Tibial artery (tissue), 4 donors: ENCODE measurements around the gene SLC13A3.
"Not testable (repeated sequence)": the region's sequence is repeated elsewhere in the genome, so short reads cannot be mapped to it uniquely, and the experiment has no call there.

Experiments
- DNase-seq, 2 donors: peaks; one replicate each; pipeline ENCODE4 v3.0.0-alpha.2; 2019
- H3K27ac ChIP-seq, 2 donors: fragments of 200-600 bp; sonication (generic) in 1 of 2; 1 replicate in 1 of 2; 2 replicates in 1 of 2; pipeline ENCODE4 v1.5.1; 2018 to 2019; ENCODE audit warnings: mild to moderate bottlenecking in 1 of 2
- H3K27me3 ChIP-seq, 2 donors: fragments of 200-600 bp; sonication (generic) in 1 of 2; one replicate each; pipeline versions ENCODE4 v1.5.1 to v1.6.0; 2016 to 2019
- H3K36me3 ChIP-seq, 3 donors: fragments of 200-600 bp; sonication (generic) in 2 of 3; one replicate each; pipeline ENCODE4 v1.5.1; 2016 to 2019; ENCODE audit warnings: mild to moderate bottlenecking in 2 of 3
- H3K4me1 ChIP-seq, 4 donors: fragments of 200-600 bp; sonication (generic) in 2 of 4; 1 replicate in 3 of 4; 2 replicates in 1 of 4; pipeline ENCODE4 v1.5.1; 2016 to 2019
- H3K4me3 ChIP-seq, 2 donors: fragments of 200-600 bp; sonication (generic) in 1 of 2; 1 replicate in 1 of 2; 2 replicates in 1 of 2; pipeline ENCODE4 v1.5.1; 2018 to 2019; ENCODE audit warnings: mild to moderate bottlenecking in 2 of 2
- H3K9me3 ChIP-seq, 3 donors: fragments of 200-600 bp; sonication (generic) in 1 of 3; one replicate each; pipeline ENCODE4 v1.5.1; 2016 to 2019
- intact Hi-C: fragments of 100-400 bp; cut with DNase I; formaldehyde crosslinking; loops from one replicate; pipeline ENCODE4 v1.15.0; 2023; ENCODE audit warnings: low total_unique reads
- TF ChIP-seq, protein P1 (sequence below), 2 experiments: fragments of 200-600 bp in 1 of 2; fragments of 450-650 bp in 1 of 2; IDR thresholded peaks; one replicate each; pipeline ENCODE4 v1.5.1; 2017 to 2019; ENCODE audit warnings: antibody characterized with exemption in 2 of 2, mild to moderate bottlenecking in 1 of 2, moderate library complexity in 1 of 2

SLC13A3 gene

DNA sequence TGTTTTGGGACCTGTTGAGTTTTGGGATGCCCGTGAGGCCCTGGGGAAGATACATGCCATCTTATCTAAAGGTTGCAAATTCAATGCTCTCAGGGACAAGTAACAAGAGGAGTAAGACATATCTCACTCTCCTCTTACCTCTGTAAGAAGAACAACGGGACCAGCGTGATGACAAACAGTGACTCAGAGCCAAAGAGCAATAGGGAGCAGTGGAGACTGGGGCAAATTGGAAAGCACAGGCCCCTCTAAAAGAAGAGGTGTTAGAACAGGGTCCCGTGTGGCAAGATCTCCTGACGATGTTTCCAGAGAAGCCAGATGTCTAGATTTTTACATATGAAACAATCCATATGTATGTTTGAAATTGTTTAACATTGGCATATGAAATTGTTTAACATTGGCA is 26.3 kb upstream of the SLC13A3 start:
- TF ChIP-seq, protein P1, sequence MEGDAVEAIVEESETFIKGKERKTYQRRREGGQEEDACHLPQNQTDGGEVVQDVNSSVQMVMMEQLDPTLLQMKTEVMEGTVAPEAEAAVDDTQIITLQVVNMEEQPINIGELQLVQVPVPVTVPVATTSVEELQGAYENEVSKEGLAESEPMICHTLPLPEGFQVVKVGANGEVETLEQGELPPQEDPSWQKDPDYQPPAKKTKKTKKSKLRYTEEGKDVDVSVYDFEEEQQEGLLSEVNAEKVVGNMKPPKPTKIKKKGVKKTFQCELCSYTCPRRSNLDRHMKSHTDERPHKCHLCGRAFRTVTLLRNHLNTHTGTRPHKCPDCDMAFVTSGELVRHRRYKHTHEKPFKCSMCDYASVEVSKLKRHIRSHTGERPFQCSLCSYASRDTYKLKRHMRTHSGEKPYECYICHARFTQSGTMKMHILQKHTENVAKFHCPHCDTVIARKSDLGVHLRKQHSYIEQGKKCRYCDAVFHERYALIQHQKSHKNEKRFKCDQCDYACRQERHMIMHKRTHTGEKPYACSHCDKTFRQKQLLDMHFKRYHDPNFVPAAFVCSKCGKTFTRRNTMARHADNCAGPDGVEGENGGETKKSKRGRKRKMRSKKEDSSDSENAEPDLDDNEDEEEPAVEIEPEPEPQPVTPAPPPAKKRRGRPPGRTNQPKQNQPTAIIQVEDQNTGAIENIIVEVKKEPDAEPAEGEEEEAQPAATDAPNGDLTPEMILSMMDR (IDR thresholded peaks at IDR 0.05) = no peak
- no peak for DNase-seq
- no peak overlapping the region for H3K27ac ChIP-seq
- peaks cover 0 to 10% (median 4%) of the 10 kb centered on the region in 3 donors for H3K36me3 ChIP-seq
- no peaks in the 10 kb centered on the region for H3K27me3 ChIP-seq
- no peaks in the 10 kb centered on the region for H3K9me3 ChIP-seq
- intact Hi-C loops = no loop called here
- H3K4me1 ChIP-seq = peaks cover 0 to 3% (median under 1%) of the 10 kb centered on the region in 4 donors
- no peak overlapping the region for H3K4me3 ChIP-seq

DNA sequence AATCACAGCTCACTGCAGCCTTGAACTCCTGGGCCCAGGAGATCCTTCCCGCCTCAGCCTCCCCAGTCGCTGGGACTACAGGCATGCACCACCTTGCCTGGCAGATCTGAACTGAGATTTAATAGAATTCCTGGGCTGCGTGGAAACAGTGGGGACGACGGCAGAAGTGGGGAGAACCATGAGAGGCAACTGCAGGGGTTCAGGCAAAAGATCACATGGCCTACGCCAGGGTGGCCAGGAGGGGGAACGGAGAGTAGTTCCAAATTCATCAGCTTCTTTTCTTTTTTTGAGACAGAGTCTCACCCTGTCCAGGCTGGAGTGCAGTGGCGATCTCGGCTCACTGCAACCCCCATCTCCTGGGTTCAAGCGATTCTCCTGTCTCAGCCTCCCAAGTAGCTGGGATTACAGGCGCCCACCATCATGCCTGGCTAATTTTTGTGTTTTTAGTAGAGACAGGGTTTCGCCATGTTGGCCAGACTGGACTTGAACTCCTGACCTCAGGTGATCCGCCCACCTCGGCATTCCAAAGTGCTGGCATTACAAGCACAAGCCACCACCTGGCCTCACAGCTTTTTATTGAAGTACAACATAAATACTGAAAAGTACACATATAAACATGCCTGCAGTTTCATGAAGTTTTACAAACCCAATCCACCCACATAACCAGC is 25.5 kb upstream of the SLC13A3 start:
- H3K27me3 ChIP-seq, H3K4me3 ChIP-seq, H3K4me1 ChIP-seq, H3K9me3 ChIP-seq, H3K27ac ChIP-seq, DNase-seq, intact Hi-C loops, H3K36me3 ChIP-seq: not testable (repeated sequence)

DNA sequence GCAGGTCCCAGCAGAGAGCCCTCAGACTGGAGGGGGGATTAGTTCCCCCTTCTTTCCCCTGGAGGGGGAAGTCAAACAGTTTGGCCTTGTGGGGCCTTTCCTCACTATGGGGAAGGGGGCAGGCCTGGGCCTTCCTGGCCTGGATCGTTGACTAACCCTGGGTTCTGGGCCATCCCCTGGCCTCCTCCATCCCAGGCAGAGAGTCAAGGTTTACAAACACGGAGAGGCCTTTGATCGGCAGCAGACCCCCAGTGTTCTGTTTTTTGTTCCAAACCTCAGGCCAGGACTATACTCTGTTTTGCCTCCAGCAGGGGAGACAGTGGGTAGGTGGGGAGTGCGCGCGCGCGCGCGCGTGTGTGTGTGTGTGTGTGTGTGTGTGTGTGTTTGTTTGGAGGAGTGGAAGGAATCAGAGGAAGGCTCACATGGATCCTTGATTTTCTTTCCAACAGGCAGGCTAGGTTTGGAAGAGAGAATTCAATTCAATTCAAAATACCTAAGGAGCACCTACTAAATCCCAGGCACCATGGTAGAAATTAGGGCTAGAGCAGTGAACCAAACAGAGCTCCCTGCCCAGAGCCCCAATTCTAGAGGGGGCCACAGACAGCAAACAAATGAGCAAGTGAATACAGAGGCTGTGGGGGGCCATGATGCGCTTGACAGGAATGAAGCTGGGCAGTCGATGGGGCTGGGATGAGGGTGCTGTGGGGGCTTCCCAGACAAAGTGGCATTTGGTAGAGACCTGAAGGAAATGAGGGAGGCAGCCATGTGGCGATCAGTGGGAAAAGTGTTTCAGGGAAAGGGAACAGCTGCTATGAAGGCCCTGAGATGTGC is 23.2 kb upstream of the SLC13A3 start:
- Histone ChIP-seq H3K27me3 (no peaks in the 10 kb centered on the region), H3K27ac (no peak overlapping the region), H3K4me3 (no peak overlapping the region), H3K36me3 (peaks cover 0 to 5% (median 0%) of the 10 kb centered on the region in 3 donors), H3K4me1 (no peaks in the 10 kb centered on the region), H3K9me3 (peaks cover 0 to 12% (median 8%) of the 10 kb centered on the region in 3 donors)
- DNase-seq = no peak
- intact Hi-C loops = no loop called here
- TF ChIP-seq, protein P1 (IDR thresholded peaks at IDR 0.05) = no peak

DNA sequence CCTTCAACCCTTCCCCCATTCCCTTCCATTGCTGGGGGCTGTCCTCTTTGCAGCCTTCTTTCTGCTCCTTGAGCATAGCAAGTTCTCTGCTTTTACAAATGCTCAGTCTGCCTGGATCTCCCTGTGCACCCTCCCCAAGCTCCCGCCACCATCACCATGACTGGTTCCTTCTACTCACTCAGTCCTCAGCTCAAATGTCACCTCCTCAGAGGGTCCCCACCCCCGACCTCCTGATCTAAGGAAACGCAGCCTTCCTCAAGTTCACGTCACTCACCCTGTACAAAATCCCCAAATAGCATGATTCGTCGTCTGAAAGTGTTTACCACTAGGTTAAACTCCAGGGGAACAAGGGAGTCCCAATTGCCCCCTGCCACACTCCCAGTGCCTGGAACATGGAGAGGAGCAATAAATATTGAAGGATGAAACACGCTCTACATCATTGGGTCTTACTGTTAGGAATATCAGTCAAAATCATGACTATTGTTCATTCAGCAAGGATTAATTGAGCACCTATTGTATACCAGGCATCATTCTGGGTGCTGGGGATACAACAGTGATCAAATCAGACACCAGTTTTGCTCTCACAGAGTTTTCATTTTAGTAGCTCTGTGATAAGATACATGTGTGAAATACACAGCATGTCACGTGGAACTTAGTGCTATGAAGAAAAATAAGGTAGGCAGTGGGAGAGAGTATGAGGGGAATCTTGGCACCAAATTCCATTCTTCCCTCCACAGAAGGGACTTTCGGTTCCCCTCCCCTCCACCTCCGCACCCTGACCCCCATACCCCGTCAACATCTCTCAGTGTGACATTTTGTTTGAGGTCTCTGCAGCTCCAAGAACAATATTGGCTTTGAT is 22.4 kb upstream of the SLC13A3 start:
- Histone ChIP-seq H3K27ac (no peak overlapping the region), H3K27me3 (no peaks in the 10 kb centered on the region), H3K9me3 (peaks cover 0 to 12% (median 8%) of the 10 kb centered on the region in 3 donors), H3K4me3 (no peak overlapping the region), H3K4me1 (no peaks in the 10 kb centered on the region), H3K36me3 (peaks cover 0 to 5% (median 0%) of the 10 kb centered on the region in 3 donors)
- no peak for DNase-seq
- intact Hi-C loops = no loop called here
- TF ChIP-seq, protein P1 (IDR thresholded peaks at IDR 0.05) = no peak

DNA sequence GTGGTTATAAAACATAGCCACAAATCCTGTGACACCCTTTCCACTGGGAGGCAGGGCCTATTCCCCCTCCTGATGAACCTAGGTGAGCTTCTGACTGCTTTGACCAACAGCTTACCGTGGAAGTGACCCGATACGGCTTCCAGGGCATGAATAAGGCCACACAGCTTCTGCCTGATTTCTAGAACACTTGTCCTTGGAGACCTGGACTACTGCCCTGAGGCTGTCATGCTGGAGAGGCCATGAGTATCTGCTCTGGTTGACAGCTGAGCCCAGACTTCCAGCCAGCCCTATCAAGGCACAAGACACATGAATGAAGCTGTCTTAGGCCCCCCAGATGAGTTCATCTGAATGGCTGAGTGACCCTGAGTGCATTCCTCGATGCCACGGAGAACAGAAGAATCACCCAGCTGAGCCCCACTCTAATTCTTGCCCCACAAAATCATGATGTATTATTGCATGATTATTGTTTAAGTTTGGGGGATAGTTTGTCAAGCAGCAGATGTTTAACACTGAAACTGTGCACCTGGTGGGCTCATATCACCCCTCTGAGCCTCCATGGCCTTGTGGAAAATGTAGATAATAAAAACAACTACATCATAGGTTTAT is 21.4 kb upstream of the SLC13A3 start:
- TF ChIP-seq, protein P1 (IDR thresholded peaks at IDR 0.05) = no peak
- H3K27me3 ChIP-seq = no peaks in the 10 kb centered on the region
- no peak for DNase-seq
- H3K9me3 ChIP-seq = peaks cover 0 to 12% (median 8%) of the 10 kb centered on the region in 3 donors
- peaks cover 0 to 5% (median 0%) of the 10 kb centered on the region in 3 donors for H3K36me3 ChIP-seq
- H3K4me1 ChIP-seq = no peaks in the 10 kb centered on the region
- H3K4me3 ChIP-seq = no peak overlapping the region
- intact Hi-C loops = no loop called here
- no peak overlapping the region for H3K27ac ChIP-seq
